ENCODE measurements around the gene KREMEN1.

KREMEN1 gene

GRCh38 chr22:29158546-29158945 is 85.7 kb downstream of the KREMEN1 start:
- no peak overlapping the region for H3K4me2 ChIP-seq (ENCODE audit: low read depth, low read length)
- H3K4me1 ChIP-seq (ENCODE audit: low read length): 0 out of 2 replicates have a peak, but pooled peaks cover 7% of the 10 kb centered on the region
- DNase-seq: no peak
- no peaks in the 10 kb centered on the region for H3K36me3 ChIP-seq (replicated peaks; ENCODE audit: insufficient read depth, low read length)
- no peaks in the 10 kb centered on the region for H3K79me2 ChIP-seq (ENCODE audit: low read length)
- no peaks in the 10 kb centered on the region for H3K9me3 ChIP-seq (replicated peaks; ENCODE audit: insufficient read depth, low read length)
- 0 out of 2 replicates have a peak, but pooled peaks cover 5% of the 10 kb centered on the region for H3K27me3 ChIP-seq (replicated peaks; ENCODE audit: insufficient read depth, low read length)
- no peak overlapping the region for H2AFZ ChIP-seq (ENCODE audit: low read length)
- H3K27ac ChIP-seq (ENCODE audit: low read length): no peak overlapping the region
- no peak for TF ChIP-seq CTCF (IDR thresholded peaks at IDR 0.05; ENCODE audit: low read length)
- no peak for TF ChIP-seq EZH2phosphoT487 (IDR thresholded peaks at IDR 0.05; ENCODE audit: low read length)
- no peak for TF ChIP-seq EZH2 (optimal IDR thresholded peaks at IDR 0.05; ENCODE audit: low read depth, low read length)
- no peak overlapping the region for H3K4me3 ChIP-seq (ENCODE audit: low read length)
- no peaks in the 10 kb centered on the region for H4K20me1 ChIP-seq (ENCODE audit: insufficient read depth, low read length)
- H3F3A ChIP-seq (ENCODE audit: insufficient read depth, low read length): no peaks in the 10 kb centered on the region
- H3K9me2 ChIP-seq (replicated peaks; ENCODE audit: insufficient read depth, low read length): no peaks in the 10 kb centered on the region
- H3K9ac ChIP-seq (ENCODE audit: low read length): no peak overlapping the region

GRCh38 chr22:29163808-29164207 is 91.0 kb downstream of the KREMEN1 start:
- no peak overlapping the region for H3K9ac ChIP-seq (ENCODE audit: low read length)

DNA sequence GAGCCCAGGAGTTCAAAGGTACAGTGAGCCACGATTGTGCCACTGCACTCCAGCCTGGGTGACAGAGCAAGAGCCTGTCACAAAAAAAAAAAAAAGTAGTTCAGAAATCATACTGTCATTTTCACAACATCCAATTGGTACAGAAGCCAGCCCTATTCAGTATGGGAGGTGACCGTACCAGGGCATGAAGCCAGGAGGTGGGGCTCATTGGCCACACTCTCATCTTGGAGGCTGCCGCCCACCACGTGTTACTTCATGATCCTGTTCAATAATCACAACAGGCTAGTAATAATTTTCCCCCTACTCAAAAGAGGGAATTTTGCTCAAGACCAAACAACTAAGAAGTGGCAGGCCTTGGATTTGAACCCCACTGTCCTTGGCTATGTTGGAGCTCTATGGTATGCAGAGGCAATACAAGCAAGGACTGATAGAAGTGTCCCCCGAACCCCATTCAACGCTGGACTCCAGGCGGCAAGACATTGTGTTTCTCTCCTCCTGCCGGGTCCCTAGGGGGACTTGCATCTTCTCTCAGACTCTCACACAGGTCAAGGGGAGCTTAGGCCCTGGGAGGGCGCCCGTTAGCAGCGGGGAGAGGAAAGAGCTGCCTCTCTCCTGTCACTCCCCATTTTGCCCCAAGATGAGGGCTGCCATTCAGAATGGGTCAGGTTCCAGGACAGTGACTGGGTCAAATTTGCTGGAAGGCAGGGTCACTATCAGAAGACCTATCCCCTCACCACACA is 92.7 kb downstream of the KREMEN1 start:
- no peak for DNase-seq
- Histone ChIP-seq H3K9ac (ENCODE audit: low read length) (no peak overlapping the region), H3K27ac (ENCODE audit: low read length) (no peak overlapping the region), H3K9me3 (replicated peaks; ENCODE audit: insufficient read depth, low read length) (no peaks in the 10 kb centered on the region), H3K27me3 (replicated peaks; ENCODE audit: insufficient read depth, low read length) (no peaks in the 10 kb centered on the region), H2AFZ (ENCODE audit: low read length) (no peak overlapping the region), H3K4me1 (ENCODE audit: low read length) (peaks cover 9% of the 10 kb centered on the region), H3K9me2 (replicated peaks; ENCODE audit: insufficient read depth, low read length) (no peaks in the 10 kb centered on the region), H3K36me3 (replicated peaks; ENCODE audit: insufficient read depth, low read length) (no peaks in the 10 kb centered on the region), H4K20me1 (ENCODE audit: insufficient read depth, low read length) (no peaks in the 10 kb centered on the region), H3K4me2 (ENCODE audit: low read depth, low read length) (no peak overlapping the region), H3K4me3 (ENCODE audit: low read length) (no peak overlapping the region), H3F3A (ENCODE audit: insufficient read depth, low read length) (peaks cover 4% of the 10 kb centered on the region; the same call in 1 of the 2 replicates), H3K79me2 (ENCODE audit: low read length) (no peaks in the 10 kb centered on the region)
- TF ChIP-seq EZH2phosphoT487 (IDR thresholded peaks at IDR 0.05; ENCODE audit: low read length) (no peak), EZH2 (optimal IDR thresholded peaks at IDR 0.05; ENCODE audit: low read depth, low read length) (no peak)

More at GRCh38 chr22:29163808-29164207, 91.0 kb downstream of the KREMEN1 start:
- H3K79me2 ChIP-seq (ENCODE audit: low read length): no peaks in the 10 kb centered on the region
- H3K27ac ChIP-seq (ENCODE audit: low read length): no peak overlapping the region
- H3K36me3 ChIP-seq (replicated peaks; ENCODE audit: insufficient read depth, low read length): no peaks in the 10 kb centered on the region
- no peaks in the 10 kb centered on the region for H3K27me3 ChIP-seq (replicated peaks; ENCODE audit: insufficient read depth, low read length)
- no peak overlapping the region for H2AFZ ChIP-seq (ENCODE audit: low read length)
- no peaks in the 10 kb centered on the region for H3K9me3 ChIP-seq (replicated peaks; ENCODE audit: insufficient read depth, low read length)
- TF ChIP-seq CTCF (IDR thresholded peaks at IDR 0.05; ENCODE audit: low read length) (no peak), EZH2 (optimal IDR thresholded peaks at IDR 0.05; ENCODE audit: low read depth, low read length) (no peak), EZH2phosphoT487 (IDR thresholded peaks at IDR 0.05; ENCODE audit: low read length) (no peak)
- H3K4me2 ChIP-seq (ENCODE audit: low read depth, low read length): no peak overlapping the region
- no peaks in the 10 kb centered on the region for H3K9me2 ChIP-seq (replicated peaks; ENCODE audit: insufficient read depth, low read length)
- H4K20me1 ChIP-seq (ENCODE audit: insufficient read depth, low read length): no peaks in the 10 kb centered on the region
- peaks cover 4% of the 10 kb centered on the region; the same call in 1 of the 2 replicates for H3F3A ChIP-seq (ENCODE audit: insufficient read depth, low read length)
- H3K4me3 ChIP-seq (ENCODE audit: low read length): no peak overlapping the region
- DNase-seq: no peak
- H3K4me1 ChIP-seq (ENCODE audit: low read length): peaks cover 9% of the 10 kb centered on the region

GRCh38 chr22:29166180-29166579 is 93.3 kb downstream of the KREMEN1 start:
- no peak overlapping the region for H3K4me3 ChIP-seq (ENCODE audit: low read length)
- no peak overlapping the region for H3K4me2 ChIP-seq (ENCODE audit: low read depth, low read length)
- peaks cover 4% of the 10 kb centered on the region; the same call in 1 of the 2 replicates for H3F3A ChIP-seq (ENCODE audit: insufficient read depth, low read length)
- no peaks in the 10 kb centered on the region for H4K20me1 ChIP-seq (ENCODE audit: insufficient read depth, low read length)
- TF ChIP-seq CTCF (IDR thresholded peaks at IDR 0.05; ENCODE audit: low read length) (no peak), EZH2phosphoT487 (IDR thresholded peaks at IDR 0.05; ENCODE audit: low read length) (no peak), EZH2 (optimal IDR thresholded peaks at IDR 0.05; ENCODE audit: low read depth, low read length) (no peak)
- H3K27ac ChIP-seq (ENCODE audit: low read length): no peak overlapping the region
- DNase-seq: no peak
- no peaks in the 10 kb centered on the region for H3K27me3 ChIP-seq (replicated peaks; ENCODE audit: insufficient read depth, low read length)
- peaks cover 9% of the 10 kb centered on the region for H3K4me1 ChIP-seq (ENCODE audit: low read length)
- no peaks in the 10 kb centered on the region for H3K9me3 ChIP-seq (replicated peaks; ENCODE audit: insufficient read depth, low read length)
- no peaks in the 10 kb centered on the region for H3K9me2 ChIP-seq (replicated peaks; ENCODE audit: insufficient read depth, low read length)
- H3K36me3 ChIP-seq (replicated peaks; ENCODE audit: insufficient read depth, low read length): no peaks in the 10 kb centered on the region
- H2AFZ ChIP-seq (ENCODE audit: low read length): no peak overlapping the region
- no peaks in the 10 kb centered on the region for H3K79me2 ChIP-seq (ENCODE audit: low read length)
- no peak overlapping the region for H3K9ac ChIP-seq (ENCODE audit: low read length)

Data from MM.1S (cell line).